GM12878 (cell line): ENCODE data around the gene ZNF814. TPM values are rescaled to one million over a fixed set of nuclear protein-coding genes. Genes with fewer than 3 reads are reported as not detected.
"Not testable (repeated sequence)": the region's sequence is repeated elsewhere in the genome, so short reads cannot be mapped to it uniquely, and the experiment has no call there.

Experiments
- ATAC-seq: fragments of 200-7000 bp; cut with Tn5 transposase; 3 replicates; pipeline ENCODE4 v1.9.1; 2020; ENCODE audit warnings: mild to moderate bottlenecking, moderate library complexity
- BruUV-seq: library from RNA; stranded (reverse); fragments of 400-500 nt; replicated peaks from 2 replicates; lab custom pipeline; 2021; lab: Mats Ljungman, UMichigan
- CTCF ChIA-PET: fragments of 300-600 bp; sonication (Branson Sonifier 250); formaldehyde crosslinking; extraction: SDS; loops from one replicate; lab custom pipeline; 2021; ENCODE audit warnings: inconsistent platforms; lab: Yijun Ruan, JAX
- POLR2A ChIA-PET: fragments of 350-600 bp; formaldehyde crosslinking; extraction: SDS; loops from one replicate; lab custom pipeline; 2021; ENCODE audit warnings: inconsistent platforms; lab: Charles Lee
- RAD21 ChIA-PET: fragments of 300-600 bp; sonication (Branson Sonifier 250); formaldehyde crosslinking; loops from one replicate; lab custom pipeline; 2023; ENCODE audit warnings: antibody characterized with exemption; ENCODE audit not compliant: unreplicated experiment; lab: Charles Lee
- SMC1A ChIA-PET: fragments of 300-600 bp; sonication (Branson Sonifier 250); formaldehyde crosslinking; loops from one replicate; lab custom pipeline; 2023; ENCODE audit not compliant: unreplicated experiment, uncharacterized antibody; lab: Charles Lee
- DNase-seq: peaks from one replicate; pipeline ENCODE4 v3.0.0-alpha.2; 2011; ENCODE audit warnings: low read depth, low spot score
- FAIRE-seq: peaks from 3 replicates; lab custom pipeline; 2011; peaks lifted over from hg19 to GRCh38; lab: Jason Lieb, UNC
- H2AFZ ChIP-seq: 2 replicates; pipeline ENCODE4 v1.6.0; 2011; ENCODE audit warnings: low read depth, low read length, control low read depth; ENCODE audit not compliant: control insufficient read depth
- H3K27ac ChIP-seq: 2 replicates; pipeline ENCODE4 v1.5.1; 2011; ENCODE audit warnings: control low read depth; ENCODE audit not compliant: control insufficient read depth, insufficient read depth
- H3K27me3 ChIP-seq, 2 experiments: replicated peaks in 1 of 2; 2 replicates each; pipeline versions ENCODE4 v1.6.0 to v1.6.1; 2011; ENCODE audit warnings: low read length in 1 of 2; ENCODE audit not compliant: control insufficient read depth in 2 of 2, insufficient read depth in 2 of 2
- H3K36me3 ChIP-seq, 2 experiments: 2 replicates each; pipeline ENCODE4 v1.5.1; 2011; ENCODE audit warnings: low read length in 1 of 2; ENCODE audit not compliant: control insufficient read depth in 2 of 2, insufficient read depth in 2 of 2
- H3K4me1 ChIP-seq: 2 replicates; pipeline ENCODE4 v1.6.1; 2011; ENCODE audit warnings: mild to moderate bottlenecking, low read length, moderate library complexity, mixed read lengths; ENCODE audit not compliant: control insufficient read depth, insufficient read depth
- H3K4me2 ChIP-seq: 2 replicates; pipeline ENCODE4 v1.6.0; 2011; ENCODE audit warnings: control low read depth; ENCODE audit not compliant: control insufficient read depth, insufficient read depth
- H3K4me3 ChIP-seq: fragments of 200-600 bp; sonication (generic); 2 replicates; pipeline ENCODE4 v1.5.1; 2016
- H3K79me2 ChIP-seq: 2 replicates; pipeline ENCODE4 v1.6.0; 2011; ENCODE audit warnings: low read length; ENCODE audit not compliant: control insufficient read depth, insufficient read depth
- H3K9ac ChIP-seq: 2 replicates; pipeline ENCODE4 v1.8.0; 2011; ENCODE audit warnings: low read length, control low read depth, mixed read lengths; ENCODE audit not compliant: control insufficient read depth, insufficient read depth
- H3K9me3 ChIP-seq: replicated peaks from 3 replicates; pipeline ENCODE4 v1.5.1; 2011; ENCODE audit warnings: mild to moderate bottlenecking, low read length; ENCODE audit not compliant: control insufficient read depth, insufficient read depth
- H4K20me1 ChIP-seq: 2 replicates; pipeline ENCODE4 v1.6.0; 2011; ENCODE audit not compliant: control insufficient read depth, insufficient read depth
- FOS ChIP-seq: IDR thresholded peaks from 3 replicates; pipeline ENCODE4 v1.6.1; 2011; ENCODE audit warnings: borderline replicate concordance; ENCODE audit not compliant: insufficient read length; ENCODE audit errors: extremely low read depth
- ZBTB33 ChIP-seq: fragments of 450-650 bp; IDR thresholded peaks from 2 replicates; pipeline ENCODE4 v1.6.1; 2017; ENCODE audit warnings: mild to moderate bottlenecking
- WGBS: methylation state at CpG from one replicate; pipeline ENCODE4 v1.1.6; 2016; ENCODE audit warnings: low lambda C conversion rate; ENCODE audit not compliant: insufficient replicate concordance, insufficient coverage; ENCODE audit errors: missing lambda C conversion rate; 5-methylcytosine and 5-hydroxymethylcytosine counted together
- in situ Hi-C: fragments of 300-500 bp; cut with MboI; formaldehyde crosslinking; loops from 9 replicates; pipeline ENCODE4 v1.14.3; 2018; ENCODE audit warnings: mixed read lengths
- intact Hi-C: fragments of 100-400 bp; cut with micrococcal nuclease; formaldehyde crosslinking; loops from one replicate; pipeline ENCODE4 v1.14.2; 2022; ENCODE audit not compliant: unreplicated experiment
- polyA plus RNA-seq, 11 experiments: library from polyadenylated mRNA; depleted of rRNA in 4 of 11; unstranded in 6 of 11; stranded (reverse) in 5 of 11; fragments of >200 nt; fragmentation: Nextera tagmentation in 4 of 11; fragmentation: Illumina TruSeq in 1 of 11; extraction: Ambion mirVana in 4 of 11; extraction: Trizol in 1 of 11; gene quantifications; 1 replicate in 1 of 11; 2 replicates in 10 of 11; pipeline versions ENCODE4 v1.2.1 to v1.2.3, GENCODE V29; 2011 to 2016; ENCODE audit warnings: inconsistent platforms in 2 of 11, missing spikeins in 2 of 11, low read depth in 1 of 11
- total RNA-seq, 4 experiments: library from RNA; depleted of rRNA in 3 of 4; stranded (reverse); fragments of >200 nt in 3 of 4; fragmentation: Illumina TruSeq in 1 of 4; extraction: Trizol in 1 of 4; gene quantifications; 2 replicates each; pipeline versions ENCODE4 v1.2.1 to v1.2.3, GENCODE V29; 2013 to 2021

Gene ZNF814
- total and polyA plus RNA-seq, 10 of the 15 experiments (the other 5 are each of a cell fraction or from before 2014, with no cell fraction given) = 10.9 to 31.0 (median 21.6) TPM

GRCh38 chr19:57841122-57841763 is 47.6 kb downstream of the ZNF814 start (continued):
- TF ChIP-seq ZBTB33 (no peak), FOS (no peak)
- TF ChIP-seq, all 136 proteins: peak for 0

- H3K27me3 ChIP-seq, in situ Hi-C loops, H2AFZ ChIP-seq, H3K4me2 ChIP-seq, RAD21 ChIA-PET, POLR2A ChIA-PET, FAIRE-seq, ATAC-seq, CTCF ChIA-PET, H3K27ac ChIP-seq, intact Hi-C loops, H3K9me3 ChIP-seq, SMC1A ChIA-PET, BruUV-seq, H3K9ac ChIP-seq, H3K79me2 ChIP-seq, H3K36me3 ChIP-seq, H3K4me3 ChIP-seq, DNase-seq, H4K20me1 ChIP-seq, H3K4me1 ChIP-seq: not testable (repeated sequence)
- WGBS = 60% methylated on average over 5 of the region's 5 CpGs
These were observed 50.1 kb downstream of the ZNF814 start for GRCh38 chr19:57838622-57839191.

GRCh38 chr19:57836991-57837390 is 51.8 kb downstream of the ZNF814 start:
- H3K9me3 ChIP-seq, DNase-seq, H2AFZ ChIP-seq, H3K4me3 ChIP-seq, H3K27me3 ChIP-seq, ATAC-seq, BruUV-seq, CTCF ChIA-PET, H3K36me3 ChIP-seq, H4K20me1 ChIP-seq, H3K79me2 ChIP-seq, in situ Hi-C loops, SMC1A ChIA-PET, FAIRE-seq, H3K9ac ChIP-seq, H3K4me2 ChIP-seq, intact Hi-C loops, H3K27ac ChIP-seq, H3K4me1 ChIP-seq, POLR2A ChIA-PET, RAD21 ChIA-PET: not testable (repeated sequence)
- WGBS = 96% methylated on average over 5 of the region's 5 CpGs
